Mucosa of rectum (tissue), 2 donors: Measurements from ENCODE around the gene ACSS1.

Source experiments
- H3K27ac ChIP-seq, 2 donors: one replicate each; pipeline ENCODE4 v1.7.0; 2013; ENCODE audit warnings: inconsistent platforms in 2 of 2, low read depth in 2 of 2, low read length in 2 of 2
- H3K27me3 ChIP-seq, 2 donors: one replicate each; pipeline ENCODE4 v1.7.0; 2013; ENCODE audit warnings: low read length in 2 of 2; ENCODE audit not compliant: control insufficient read depth in 2 of 2, insufficient read depth in 2 of 2
- H3K36me3 ChIP-seq, 2 donors: one replicate each; pipeline ENCODE4 v1.7.0; 2013; ENCODE audit warnings: low read length in 2 of 2; ENCODE audit not compliant: control insufficient read depth in 2 of 2, insufficient read depth in 2 of 2
- H3K4me1 ChIP-seq, 2 donors: one replicate each; pipeline ENCODE4 v1.7.0; 2013; ENCODE audit warnings: low read length in 2 of 2, mild to moderate bottlenecking in 1 of 2; ENCODE audit not compliant: control insufficient read depth in 2 of 2, insufficient read depth in 2 of 2
- H3K4me3 ChIP-seq, 2 donors: one replicate each; pipeline ENCODE4 v1.7.0; 2013; ENCODE audit warnings: low read length in 2 of 2
- H3K9ac ChIP-seq, 2 donors: one replicate each; pipeline ENCODE4 v1.7.0; 2013; ENCODE audit warnings: low read length in 2 of 2, low read depth in 1 of 2, mild to moderate bottlenecking in 1 of 2
- H3K9me3 ChIP-seq, 2 donors: one replicate each; pipeline ENCODE4 v1.7.0; 2013; ENCODE audit warnings: low read length in 2 of 2; ENCODE audit not compliant: control insufficient read depth in 2 of 2
- donor health status: healthy.
- donor health status: Normal muscosa, but diverticular disease.

Gene ACSS1

DNA sequence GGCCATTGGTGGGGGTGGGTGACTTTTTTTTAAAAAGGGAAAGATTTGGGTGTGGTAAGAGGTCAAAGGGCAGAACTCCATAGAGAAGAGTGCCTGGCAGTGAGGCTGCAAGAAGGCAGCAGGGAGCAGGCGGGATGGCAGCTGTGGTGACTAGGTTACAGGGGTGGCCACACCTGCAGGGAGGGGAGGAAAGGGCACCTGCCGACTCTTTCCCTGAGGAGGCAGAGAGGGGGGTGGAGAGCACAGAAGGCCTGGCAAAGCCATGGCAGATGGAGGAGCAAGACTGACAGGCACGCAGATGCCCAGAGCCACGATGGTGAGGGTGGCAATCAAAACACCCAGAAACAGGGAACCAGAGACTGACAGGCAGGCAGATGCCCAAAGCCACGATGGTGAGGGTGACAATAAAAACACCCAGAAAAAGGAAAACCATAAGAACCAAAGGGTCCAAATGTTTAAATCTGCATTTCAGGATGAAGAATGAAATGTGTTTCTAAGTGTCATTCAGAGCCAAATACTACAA, 89.6 kb downstream of the ACSS1 start:
- Histone ChIP-seq H3K27me3 (no peaks in the 10 kb centered on the region), H3K4me1 (peaks cover 0 to 2% of the 10 kb centered on the region in 2 donors), H3K27ac (no peak overlapping the region), H3K9me3 (no peaks in the 10 kb centered on the region), H3K4me3 (no peak overlapping the region), H3K9ac (no peak overlapping the region), H3K36me3 (peaks cover 49 to 67% of the 10 kb centered on the region in 2 donors)

DNA sequence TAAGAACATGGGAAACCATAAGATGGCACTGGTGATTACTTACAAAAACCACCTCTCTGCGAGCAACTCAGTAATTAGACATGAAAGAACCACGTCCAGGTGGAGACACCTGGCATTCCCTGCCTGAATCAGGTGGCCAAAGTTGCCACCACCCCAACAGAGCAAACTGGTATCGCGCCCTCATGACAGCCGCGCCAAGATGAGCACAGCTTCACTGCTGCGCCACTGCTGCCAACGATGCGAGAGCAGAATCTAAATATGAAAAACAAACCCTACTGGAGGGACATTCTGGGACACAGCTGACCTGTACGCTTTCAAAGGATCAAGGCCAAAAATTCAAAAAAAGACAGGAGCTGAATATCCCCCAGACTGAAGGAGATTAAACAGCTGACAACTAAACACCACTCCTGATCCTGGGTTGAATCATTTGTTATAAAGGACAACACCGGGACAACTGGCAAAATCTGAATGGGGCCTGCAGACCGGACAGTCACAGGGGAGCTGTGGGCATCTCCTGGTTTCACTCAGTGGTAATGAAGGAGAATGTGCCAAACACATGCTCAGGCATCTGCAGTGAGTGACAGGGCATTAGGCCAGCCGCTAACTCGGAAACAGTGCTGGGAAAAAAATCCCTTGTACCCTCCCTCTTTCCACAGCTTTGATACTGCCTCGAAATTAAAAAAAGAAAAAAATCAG, 91.5 kb downstream of the ACSS1 start:
- Histone ChIP-seq H3K27ac (no peak overlapping the region), H3K4me1 (no peaks in the 10 kb centered on the region), H3K9ac (no peak overlapping the region), H3K9me3 (no peaks in the 10 kb centered on the region), H3K4me3 (no peak overlapping the region), H3K36me3 (peaks cover 49 to 58% of the 10 kb centered on the region in 2 donors), H3K27me3 (no peaks in the 10 kb centered on the region)

- Histone ChIP-seq H3K27me3 (no peaks in the 10 kb centered on the region), H3K9me3 (no peaks in the 10 kb centered on the region), H3K36me3 (peaks cover 45 to 59% of the 10 kb centered on the region in 2 donors), H3K9ac (no peak overlapping the region), H3K4me3 (no peak overlapping the region), H3K4me1 (no peaks in the 10 kb centered on the region), H3K27ac (no peak overlapping the region)
Measured at GRCh38 chr20:24965065-24965919, 92.6 kb downstream of the ACSS1 start.

DNA sequence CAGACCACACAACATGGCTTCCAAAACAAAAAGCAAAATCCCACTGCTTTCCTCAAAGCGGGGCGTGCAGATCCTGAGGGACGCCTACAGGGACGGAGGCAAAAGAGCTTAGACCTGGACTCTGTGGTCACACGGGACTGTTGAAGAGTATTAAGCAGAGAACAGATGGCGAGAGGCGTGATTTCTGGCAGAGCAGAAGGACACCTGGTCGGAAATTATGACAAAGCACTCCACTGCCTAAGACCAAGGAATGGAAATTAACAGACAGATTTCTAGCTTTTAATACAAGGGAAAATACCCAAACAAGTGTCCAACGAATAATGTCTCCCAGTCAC, 93.5 kb downstream of the ACSS1 start:
- Histone ChIP-seq H3K4me1 (no peaks in the 10 kb centered on the region), H3K36me3 (peaks cover 38 to 57% of the 10 kb centered on the region in 2 donors), H3K27ac (no peak overlapping the region), H3K9me3 (no peaks in the 10 kb centered on the region), H3K4me3 (no peak overlapping the region), H3K27me3 (no peaks in the 10 kb centered on the region), H3K9ac (no peak overlapping the region)

DNA sequence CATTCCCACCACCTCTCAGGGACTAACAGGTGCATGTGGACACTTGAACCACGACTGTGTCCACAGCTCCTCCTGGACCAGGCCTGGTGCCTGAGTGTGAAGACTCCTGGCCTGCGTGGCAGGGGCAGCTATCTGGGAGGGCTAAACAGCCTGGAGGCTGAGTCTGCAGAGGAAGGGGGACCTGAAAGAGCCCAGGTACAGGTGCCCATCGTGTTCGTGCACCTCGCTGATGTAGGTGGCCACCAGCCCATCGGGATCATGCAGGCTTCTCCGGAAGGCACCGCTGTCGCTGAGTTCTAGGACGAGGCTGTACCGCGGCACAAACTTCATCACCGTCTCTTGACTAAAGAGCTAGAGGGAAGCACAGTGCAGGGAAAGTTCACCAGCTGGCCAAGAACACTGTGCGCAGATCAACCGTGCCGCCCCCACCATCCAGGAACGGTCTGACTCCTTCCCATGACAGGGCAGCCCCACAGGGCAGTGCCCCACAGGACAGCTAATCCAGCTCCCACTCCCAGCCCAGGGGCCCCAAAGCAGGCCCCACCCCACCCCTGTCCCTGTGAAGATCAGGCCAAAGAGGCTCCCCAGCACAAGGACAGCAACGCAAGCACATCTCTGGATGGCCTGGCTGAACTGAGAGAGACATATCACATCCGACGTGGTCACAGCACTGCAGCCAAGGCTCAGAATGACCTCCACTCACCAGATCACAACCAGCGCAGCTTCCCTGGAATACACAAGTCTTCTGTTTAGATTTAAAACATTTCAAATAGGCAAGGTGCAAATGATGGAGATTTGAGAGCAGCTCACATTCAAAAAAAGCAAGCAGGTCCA, 94.0 kb downstream of the ACSS1 start:
- Histone ChIP-seq H3K27ac (no peak overlapping the region), H3K4me1 (no peaks in the 10 kb centered on the region), H3K9ac (no peak overlapping the region), H3K4me3 (no peak overlapping the region), H3K9me3 (no peaks in the 10 kb centered on the region), H3K27me3 (no peaks in the 10 kb centered on the region), H3K36me3 (peaks cover 36 to 53% of the 10 kb centered on the region in 2 donors)

GRCh38 chr20:24962510-24962909, 95.4 kb downstream of the ACSS1 start:
- Histone ChIP-seq H3K36me3 (peaks cover 33 to 54% of the 10 kb centered on the region in 2 donors), H3K27me3 (no peaks in the 10 kb centered on the region), H3K4me3 (no peak overlapping the region), H3K27ac (no peak overlapping the region), H3K9me3 (no peaks in the 10 kb centered on the region), H3K4me1 (no peaks in the 10 kb centered on the region), H3K9ac (no peak overlapping the region)

DNA sequence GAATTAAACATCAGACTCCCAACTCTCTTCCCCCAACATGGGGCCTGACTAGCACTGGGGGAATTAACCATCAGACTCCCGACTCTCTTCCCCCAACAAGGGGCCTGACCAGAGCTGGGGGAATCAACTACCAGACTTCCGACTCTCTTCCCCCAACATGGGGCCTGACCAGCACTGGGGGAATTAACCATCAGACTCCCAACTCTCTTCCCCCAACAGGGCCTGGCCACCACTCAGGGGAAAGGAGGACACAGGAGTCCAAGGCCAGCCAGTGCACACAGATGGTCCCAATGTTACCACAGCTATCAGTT, 95.8 kb downstream of the ACSS1 start:
- H3K4me1 ChIP-seq, result no peaks in the 10 kb centered on the region
- peaks cover 33 to 50% of the 10 kb centered on the region in 2 donors for H3K36me3 ChIP-seq
- no peak overlapping the region for H3K4me3 ChIP-seq
- H3K27ac ChIP-seq, result no peak overlapping the region
- H3K27me3 ChIP-seq, result no peaks in the 10 kb centered on the region
- H3K9me3 ChIP-seq, result no peaks in the 10 kb centered on the region
- H3K9ac ChIP-seq, result no peak overlapping the region

DNA sequence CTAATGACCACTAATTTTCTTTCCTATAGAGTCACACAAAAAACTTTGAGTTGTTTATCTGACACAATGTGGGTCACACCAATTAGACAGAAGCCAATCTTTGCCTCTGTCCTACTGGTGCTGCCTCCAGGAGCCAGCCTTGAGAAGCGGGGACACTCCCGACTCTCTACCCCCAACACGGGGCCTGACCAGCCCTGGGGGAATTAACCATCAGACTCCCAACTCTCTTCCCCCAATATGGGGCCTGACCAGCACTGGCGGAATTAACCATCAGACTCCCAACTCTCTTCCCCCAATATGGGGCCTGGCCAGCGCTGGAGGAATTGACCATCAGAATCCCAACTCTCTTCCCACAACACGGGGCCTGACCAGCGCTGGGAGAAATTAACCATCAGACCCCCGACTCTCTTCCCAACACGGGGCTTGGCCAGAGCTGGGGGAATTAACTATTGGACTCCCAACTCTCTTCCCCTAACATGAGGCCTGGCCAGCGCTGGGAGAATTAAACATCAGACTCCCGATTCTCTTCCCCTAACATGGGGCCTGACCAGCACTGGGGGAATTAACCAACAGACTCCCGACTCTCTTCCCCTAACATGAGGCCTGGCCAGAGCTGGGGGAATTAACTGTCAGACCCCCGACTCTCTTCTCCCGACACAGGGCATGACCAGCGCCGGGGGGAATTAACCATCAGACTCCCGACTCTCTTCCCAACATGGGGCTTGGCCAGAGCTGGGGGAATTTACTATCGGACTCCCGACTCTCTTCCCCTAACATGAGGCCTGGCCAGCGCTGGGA, 96.4 kb downstream of the ACSS1 start:
- H3K36me3 ChIP-seq, result peaks cover 33 to 48% of the 10 kb centered on the region in 2 donors
- H3K4me3 ChIP-seq, result no peak overlapping the region
- no peaks in the 10 kb centered on the region for H3K9me3 ChIP-seq
- no peak overlapping the region for H3K9ac ChIP-seq
- no peaks in the 10 kb centered on the region for H3K4me1 ChIP-seq
- no peaks in the 10 kb centered on the region for H3K27me3 ChIP-seq
- H3K27ac ChIP-seq, result no peak overlapping the region

GRCh38 chr20:24960861-24961260, 97.1 kb downstream of the ACSS1 start:
- no peak overlapping the region for H3K9ac ChIP-seq
- H3K4me1 ChIP-seq, result no peaks in the 10 kb centered on the region
- H3K36me3 ChIP-seq, result peaks cover 32 to 43% of the 10 kb centered on the region in 2 donors
- no peak overlapping the region for H3K27ac ChIP-seq
- no peaks in the 10 kb centered on the region for H3K9me3 ChIP-seq
- H3K4me3 ChIP-seq, result no peak overlapping the region
- no peaks in the 10 kb centered on the region for H3K27me3 ChIP-seq
